Ectodermal cell (in vitro differentiated cells): ENCODE data around the gene LRRN4.

ENCODE experiments used
- H3K27ac ChIP-seq: 2 replicates; pipeline ENCODE4 v1.7.0; 2013; ENCODE audit warnings: mild to moderate bottlenecking, low read depth, low read length; ENCODE audit not compliant: insufficient read depth, poor library complexity, severe bottlenecking
- H3K27me3 ChIP-seq: 2 replicates; pipeline ENCODE4 v1.7.0; 2013; ENCODE audit warnings: mild to moderate bottlenecking, low read length; ENCODE audit not compliant: insufficient read depth, control insufficient read depth, poor library complexity, severe bottlenecking
- H3K36me3 ChIP-seq: one replicate; pipeline ENCODE4 v1.7.0; 2013; ENCODE audit warnings: low read length; ENCODE audit not compliant: control insufficient read depth, insufficient read depth
- H3K4me1 ChIP-seq: one replicate; pipeline ENCODE4 v1.7.0; 2013; ENCODE audit warnings: low read length; ENCODE audit not compliant: control insufficient read depth, insufficient read depth
- H3K4me3 ChIP-seq: 2 replicates; pipeline ENCODE4 v1.7.0; 2013; ENCODE audit warnings: low read depth, low read length, control low read depth; ENCODE audit not compliant: insufficient read depth
- H3K9me3 ChIP-seq: 2 replicates; pipeline ENCODE4 v1.7.0; 2013; ENCODE audit warnings: mild to moderate bottlenecking, low read length, moderate library complexity; ENCODE audit not compliant: control insufficient read depth
- WGBS, 2 experiments: methylation state at CpG; one replicate each; pipeline ENCODE4 v1.1.7; 2013; ENCODE audit warnings: missing lambda C conversion rate in 2 of 2; 5-methylcytosine and 5-hydroxymethylcytosine counted together

LRRN4 gene

GRCh38 chr20:6048391-6048790 lies 5.5 kb downstream of the LRRN4 start:
- Histone ChIP-seq H3K4me1 (peaks cover 8% of the 10 kb centered on the region), H3K27me3 (peaks cover 40% of the 10 kb centered on the region), H3K4me3 (no peak overlapping the region), H3K9me3 (no peaks in the 10 kb centered on the region), H3K27ac (no peak overlapping the region), H3K36me3 (no peaks in the 10 kb centered on the region)
- 90 to 91% methylated on average over 3 of the region's 3 CpGs for WGBS, 2 experiments

- WGBS, 2 experiments, result 85 to 86% methylated on average over 1 of the region's 1 CpG
- H3K27ac ChIP-seq, result no peak overlapping the region
- H3K36me3 ChIP-seq, result no peaks in the 10 kb centered on the region
- peaks cover 21% of the 10 kb centered on the region for H3K27me3 ChIP-seq
- H3K4me3 ChIP-seq, result no peak overlapping the region
- peaks cover 2% of the 10 kb centered on the region for H3K4me1 ChIP-seq
- H3K9me3 ChIP-seq, result no peaks in the 10 kb centered on the region
Measured at GRCh38 chr20:6046432-6046831, 7.4 kb downstream of the LRRN4 start.

- Histone ChIP-seq H3K27ac (no peak overlapping the region), H3K27me3 (peaks cover 12% of the 10 kb centered on the region), H3K36me3 (peaks cover 4% of the 10 kb centered on the region), H3K9me3 (no peaks in the 10 kb centered on the region), H3K4me3 (no peak overlapping the region), H3K4me1 (no peaks in the 10 kb centered on the region)
Measured at GRCh38 chr20:6045566-6045965, 8.3 kb downstream of the LRRN4 start.

GRCh38 chr20:6044115-6044514 lies 9.7 kb downstream of the LRRN4 start:
- H3K36me3 ChIP-seq, result peaks cover 4% of the 10 kb centered on the region
- H3K9me3 ChIP-seq, result no peaks in the 10 kb centered on the region
- H3K27ac ChIP-seq, result no peak overlapping the region
- H3K4me1 ChIP-seq, result no peaks in the 10 kb centered on the region
- WGBS, 2 experiments, result 88 to 94% methylated on average over 2 of the region's 2 CpGs
- no peak overlapping the region for H3K4me3 ChIP-seq
- H3K27me3 ChIP-seq, result no peaks in the 10 kb centered on the region

GRCh38 chr20:6041808-6042265 lies 12.0 kb downstream of the LRRN4 start:
- Histone ChIP-seq H3K36me3 (peaks cover 6% of the 10 kb centered on the region), H3K4me3 (no peak overlapping the region), H3K9me3 (no peaks in the 10 kb centered on the region), H3K27ac (no peak overlapping the region), H3K4me1 (no peaks in the 10 kb centered on the region), H3K27me3 (no peaks in the 10 kb centered on the region)
- WGBS, 2 experiments, result 95% methylated on average over 26 of the region's 26 CpGs

- H3K4me3 ChIP-seq, result no peak overlapping the region
- peaks cover 6% of the 10 kb centered on the region for H3K36me3 ChIP-seq
- no peaks in the 10 kb centered on the region for H3K27me3 ChIP-seq
- H3K4me1 ChIP-seq, result no peaks in the 10 kb centered on the region
- no peak overlapping the region for H3K27ac ChIP-seq
- 96% methylated on average over 67 of the region's 67 CpGs for WGBS, 2 experiments
- no peaks in the 10 kb centered on the region for H3K9me3 ChIP-seq
Measured at GRCh38 chr20:6040958-6041807, 12.7 kb downstream of the LRRN4 start.

GRCh38 chr20:6040540-6040939 lies 13.3 kb downstream of the LRRN4 start:
- Histone ChIP-seq H3K4me3 (no peak overlapping the region), H3K27me3 (no peaks in the 10 kb centered on the region), H3K36me3 (peaks cover 6% of the 10 kb centered on the region), H3K27ac (no peak overlapping the region), H3K9me3 (no peaks in the 10 kb centered on the region), H3K4me1 (no peaks in the 10 kb centered on the region)
- WGBS, 2 experiments, result 96% methylated on average over 8 of the region's 8 CpGs

GRCh38 chr20:6039766-6040165 lies 14.1 kb downstream of the LRRN4 start:
- H3K36me3 ChIP-seq, result peaks cover 8% of the 10 kb centered on the region
- H3K27me3 ChIP-seq, result no peaks in the 10 kb centered on the region
- WGBS, 2 experiments, result 93 to 96% methylated on average over 5 of the region's 5 CpGs
- H3K9me3 ChIP-seq, result no peaks in the 10 kb centered on the region
- H3K4me1 ChIP-seq, result no peaks in the 10 kb centered on the region
- H3K4me3 ChIP-seq, result no peak overlapping the region
- no peak overlapping the region for H3K27ac ChIP-seq

GRCh38 chr20:6038256-6038655 lies 15.6 kb downstream of the LRRN4 start:
- H3K4me1 ChIP-seq, result no peaks in the 10 kb centered on the region
- H3K27ac ChIP-seq, result peak overlapping the region; percentile 16
- 79 to 93% methylated on average over 3 of the region's 3 CpGs for WGBS, 2 experiments
- no peaks in the 10 kb centered on the region for H3K9me3 ChIP-seq
- no peaks in the 10 kb centered on the region for H3K27me3 ChIP-seq
- peaks cover 20% of the 10 kb centered on the region for H3K36me3 ChIP-seq
- H3K4me3 ChIP-seq, result no peak overlapping the region

- no peaks in the 10 kb centered on the region for H3K4me1 ChIP-seq
- H3K4me3 ChIP-seq, result no peak overlapping the region
- no peaks in the 10 kb centered on the region for H3K27me3 ChIP-seq
- no peak overlapping the region for H3K27ac ChIP-seq
- peaks cover 20% of the 10 kb centered on the region for H3K36me3 ChIP-seq
- 100% methylated on average over 1 of the region's 1 CpG; no CpG with 5 or more reads in 1 of the 2 experiments for WGBS, 2 experiments
- H3K9me3 ChIP-seq, result no peaks in the 10 kb centered on the region
Measured at GRCh38 chr20:6037082-6037481, 16.8 kb downstream of the LRRN4 start.
